HFFc6 (cell line): ENCODE results near the gene MKRN2. TPM values are rescaled to one million over a fixed set of nuclear protein-coding genes. Genes with fewer than 3 reads are reported as not detected.
A peak's percentile ranks its signal among the peaks of the same experiment; 100 is the strongest.

ENCODE experiments used
- DNase-seq: peaks from one replicate; pipeline ENCODE4 v3.0.0-alpha.2; 2018
- H3K27ac Mint-ChIP-seq: 2 replicates; pipeline ENCODE4 v1.8.0; 2020; ENCODE audit warnings: mild to moderate bottlenecking, mixed read lengths
- H3K27me3 Mint-ChIP-seq: 2 replicates; pipeline ENCODE4 v1.8.0; 2021; ENCODE audit warnings: mild to moderate bottlenecking, moderate library complexity, mixed read lengths; ENCODE audit not compliant: insufficient read depth
- H3K36me3 Mint-ChIP-seq: 2 replicates; pipeline ENCODE4 v1.8.0; 2021; ENCODE audit warnings: low read depth, mixed read lengths
- H3K4me1 Mint-ChIP-seq: 2 replicates; pipeline ENCODE4 v1.8.0; 2020; ENCODE audit warnings: low read depth, mixed read lengths
- H3K4me3 Mint-ChIP-seq: 2 replicates; pipeline ENCODE4 v1.8.0; 2020; ENCODE audit warnings: mild to moderate bottlenecking, moderate library complexity, mixed read lengths
- H3K9me3 Mint-ChIP-seq: 2 replicates; pipeline ENCODE4 v1.8.0; 2020; ENCODE audit warnings: mild to moderate bottlenecking, mixed read lengths
- CTCF ChIP-seq: fragments of 200-600 bp; sonication (generic); IDR thresholded peaks from 2 replicates; pipeline ENCODE4 v1.5.0; 2021; ENCODE audit warnings: antibody characterized with exemption, mild to moderate bottlenecking
- total RNA-seq, 6 experiments: library from RNA; stranded (reverse); fragmentation: NEBNext Ultra II Directional; extraction: Animal tissue kit (Norgen Biotek cat#: 25700); gene quantifications; 2 replicates in 1 of 6; 3 replicates in 5 of 6; pipeline ENCODE4 v1.2.3, GENCODE V29; 2021

MKRN2 gene
- total RNA-seq, 6 experiments from 2014 or later, result 31.0 to 35.8 (median 34.8) TPM

GRCh38 chr3:12562451-12562850 lies 5.6 kb downstream of the MKRN2 start:
- no peak overlapping the region for H3K27ac Mint-ChIP-seq
- H3K9me3 Mint-ChIP-seq, result no peaks in the 10 kb centered on the region
- peaks cover 73% of the 10 kb centered on the region for H3K4me1 Mint-ChIP-seq
- TF ChIP-seq CTCF, result no peak
- H3K36me3 Mint-ChIP-seq, result peaks cover 11% of the 10 kb centered on the region
- peaks cover 3% of the 10 kb centered on the region; the same call in 1 of the 2 replicates for H3K27me3 Mint-ChIP-seq
- DNase-seq, result no peak
- no peak overlapping the region for H3K4me3 Mint-ChIP-seq

GRCh38 chr3:12566976-12567375 lies 10.1 kb downstream of the MKRN2 start:
- no peak for DNase-seq
- no peak for TF ChIP-seq CTCF
- Mint-ChIP-seq H3K36me3 (peaks cover 35% of the 10 kb centered on the region), H3K4me3 (no peak overlapping the region), H3K27me3 (peaks cover 3% of the 10 kb centered on the region; the same call in 1 of the 2 replicates), H3K4me1 (peaks cover 50% of the 10 kb centered on the region), H3K27ac (no peak overlapping the region), H3K9me3 (no peaks in the 10 kb centered on the region)

GRCh38 chr3:12568747-12569146 lies 11.9 kb downstream of the MKRN2 start:
- H3K27me3 Mint-ChIP-seq, result no peaks in the 10 kb centered on the region
- H3K27ac Mint-ChIP-seq, result no peak overlapping the region
- no peaks in the 10 kb centered on the region for H3K9me3 Mint-ChIP-seq
- peaks cover 47% of the 10 kb centered on the region for H3K4me1 Mint-ChIP-seq
- no peak for DNase-seq
- peaks cover 43% of the 10 kb centered on the region for H3K36me3 Mint-ChIP-seq
- no peak for TF ChIP-seq CTCF
- H3K4me3 Mint-ChIP-seq, result no peak overlapping the region

- H3K4me3 Mint-ChIP-seq, result no peak overlapping the region
- no peak for DNase-seq
- peaks cover 53% of the 10 kb centered on the region for H3K4me1 Mint-ChIP-seq
- no peak overlapping the region for H3K27ac Mint-ChIP-seq
- H3K27me3 Mint-ChIP-seq, result no peaks in the 10 kb centered on the region; the same call in 1 of the 2 replicates
- TF ChIP-seq CTCF, result no peak
- H3K36me3 Mint-ChIP-seq, result peaks cover 52% of the 10 kb centered on the region
- H3K9me3 Mint-ChIP-seq, result no peaks in the 10 kb centered on the region
Observed at GRCh38 chr3:12569836-12570235, 12.9 kb downstream of the MKRN2 start.

- peaks cover 51% of the 10 kb centered on the region for H3K36me3 Mint-ChIP-seq
- H3K27me3 Mint-ChIP-seq, result no peaks in the 10 kb centered on the region; the same call in 1 of the 2 replicates
- H3K4me1 Mint-ChIP-seq, result peaks cover 61% of the 10 kb centered on the region
- DNase-seq, result no peak
- TF ChIP-seq CTCF, result no peak
- H3K9me3 Mint-ChIP-seq, result no peaks in the 10 kb centered on the region
- H3K4me3 Mint-ChIP-seq, result no peak overlapping the region
- no peak overlapping the region for H3K27ac Mint-ChIP-seq
Observed at GRCh38 chr3:12571986-12572385, 15.1 kb downstream of the MKRN2 start.

GRCh38 chr3:12574131-12574530 lies 17.2 kb downstream of the MKRN2 start:
- TF ChIP-seq CTCF, result no peak
- Mint-ChIP-seq H3K9me3 (no peaks in the 10 kb centered on the region), H3K4me1 (peaks cover 67% of the 10 kb centered on the region), H3K4me3 (no peak overlapping the region), H3K27me3 (no peaks in the 10 kb centered on the region; the same call in 1 of the 2 replicates), H3K36me3 (peaks cover 67% of the 10 kb centered on the region), H3K27ac (peak overlapping the region; percentile 66)
- peak; percentile 38 for DNase-seq
